AG04450 (cell line): ENCODE results near the gene HPS1. TPM values are rescaled to one million over a fixed set of nuclear protein-coding genes. Genes with fewer than 3 reads are reported as not detected.

Experiments used
- CTCF ChIA-PET: fragments of 300-600, 350-600 bp; formaldehyde crosslinking; extraction: SDS; loops from one replicate; lab custom pipeline; 2022; ENCODE audit warnings: antibody characterized with exemption, inconsistent platforms; lab: Charles Lee
- POLR2A ChIA-PET: fragments of 350-600 bp; formaldehyde crosslinking; extraction: SDS; loops from one replicate; lab custom pipeline; 2021; ENCODE audit warnings: antibody characterized with exemption, inconsistent platforms; lab: Yijun Ruan, JAX
- DNase-seq: peaks from one replicate; pipeline ENCODE4 v3.0.0-alpha.2; 2011; ENCODE audit warnings: low read depth, low spot score
- H3K27ac ChIP-seq: one replicate; pipeline ENCODE4 v1.5.1; 2012; ENCODE audit warnings: low read depth, low read length, control low read depth
- H3K27me3 ChIP-seq: one replicate; pipeline ENCODE4 v1.6.0; 2012; ENCODE audit warnings: low read length; ENCODE audit not compliant: control insufficient read depth, insufficient read depth
- H3K4me3 ChIP-seq: 2 replicates; pipeline ENCODE4 v1.5.1; 2011; ENCODE audit warnings: mild to moderate bottlenecking, low read depth, low read length, control low read depth
- H3K9me3 ChIP-seq: 2 replicates; pipeline ENCODE4 v1.5.1; 2012; ENCODE audit warnings: low read length; ENCODE audit not compliant: control insufficient read depth, insufficient read depth
- CTCF ChIP-seq: IDR thresholded peaks from 2 replicates; pipeline ENCODE4 v1.5.1; 2011; ENCODE audit warnings: low read depth, low read length, control low read depth, inconsistent platforms
- polyA plus RNA-seq: library from polyadenylated mRNA; depleted of rRNA; stranded (reverse); fragments of >200 nt; gene quantifications from 2 replicates; pipeline ENCODE4 v1.2.3, GENCODE V29; 2011

HPS1 gene
- polyA plus RNA-seq, 1 experiment: 56.7 TPM

GRCh38 chr10:98397089-98397600, 49.6 kb downstream of the HPS1 start:
- no peak for TF ChIP-seq CTCF
- CTCF ChIA-PET: no interaction called here
- no peak overlapping the region for H3K4me3 ChIP-seq

GRCh38 chr10:98396096-98397063, 50.4 kb downstream of the HPS1 start:
- ChIA-PET POLR2A (no interaction called here), CTCF (interaction anchor here (1.9 to 3.1 kb wide), 3 partner anchors 8 to 226 kb away, joined by 7 to 29 read pairs (median 8); no protein-coding TSS in a partner anchor)
- no peak for DNase-seq
- Histone ChIP-seq H3K4me3 (no peak overlapping the region), H3K27me3 (no peaks in the 10 kb centered on the region), H3K27ac (no peak overlapping the region), H3K9me3 (no peaks in the 10 kb centered on the region)
- TF ChIP-seq CTCF: no peak

More at GRCh38 chr10:98397089-98397600, 49.6 kb downstream of the HPS1 start:
- POLR2A ChIA-PET: interaction anchor here (0.6 kb wide), 1 partner anchor 12 kb away, joined by 4 read pairs; no protein-coding TSS in a partner anchor
- DNase-seq: no peak
- H3K9me3 ChIP-seq: no peaks in the 10 kb centered on the region
- no peak overlapping the region for H3K27ac ChIP-seq
- H3K27me3 ChIP-seq: no peaks in the 10 kb centered on the region

- TF ChIP-seq CTCF: no peak
- DNase-seq: no peak
- POLR2A ChIA-PET: interaction anchor here (0.6 to 1.2 kb wide), 3 partner anchors 11 to 54 kb away, joined by 4 to 6 read pairs (median 4); no protein-coding TSS in a partner anchor
- CTCF ChIA-PET: interaction anchor here (0.6 to 3.1 kb wide), 19 partner anchors 9 to 226 kb away, joined by 3 to 29 read pairs (median 4); partner anchors contain the start of gene PYROXD2
- H3K27me3 ChIP-seq: no peaks in the 10 kb centered on the region
- no peaks in the 10 kb centered on the region for H3K9me3 ChIP-seq
- H3K27ac ChIP-seq: peak overlapping the region; percentile 31
- H3K4me3 ChIP-seq: no peak overlapping the region
Measured at GRCh38 chr10:98394851-98395440, 51.8 kb downstream of the HPS1 start.

GRCh38 chr10:98391578-98391991, 55.1 kb downstream of the HPS1 start:
- Histone ChIP-seq H3K4me3 (no peak overlapping the region), H3K27ac (no peak overlapping the region), H3K27me3 (no peaks in the 10 kb centered on the region), H3K9me3 (no peaks in the 10 kb centered on the region; the same call in 1 of the 2 replicates)
- no peak for DNase-seq
- ChIA-PET POLR2A (interaction anchor here (0.9 kb wide), 2 partner anchors 9 to 82 kb away, joined by 3 to 4 read pairs; no protein-coding TSS in a partner anchor), CTCF (interaction anchor here (1.5 kb wide), 1 partner anchor 82 kb away, joined by 5 read pairs; no protein-coding TSS in a partner anchor)
- no peak for TF ChIP-seq CTCF
